Measurements from ENCODE around the gene ACE.

DNA sequence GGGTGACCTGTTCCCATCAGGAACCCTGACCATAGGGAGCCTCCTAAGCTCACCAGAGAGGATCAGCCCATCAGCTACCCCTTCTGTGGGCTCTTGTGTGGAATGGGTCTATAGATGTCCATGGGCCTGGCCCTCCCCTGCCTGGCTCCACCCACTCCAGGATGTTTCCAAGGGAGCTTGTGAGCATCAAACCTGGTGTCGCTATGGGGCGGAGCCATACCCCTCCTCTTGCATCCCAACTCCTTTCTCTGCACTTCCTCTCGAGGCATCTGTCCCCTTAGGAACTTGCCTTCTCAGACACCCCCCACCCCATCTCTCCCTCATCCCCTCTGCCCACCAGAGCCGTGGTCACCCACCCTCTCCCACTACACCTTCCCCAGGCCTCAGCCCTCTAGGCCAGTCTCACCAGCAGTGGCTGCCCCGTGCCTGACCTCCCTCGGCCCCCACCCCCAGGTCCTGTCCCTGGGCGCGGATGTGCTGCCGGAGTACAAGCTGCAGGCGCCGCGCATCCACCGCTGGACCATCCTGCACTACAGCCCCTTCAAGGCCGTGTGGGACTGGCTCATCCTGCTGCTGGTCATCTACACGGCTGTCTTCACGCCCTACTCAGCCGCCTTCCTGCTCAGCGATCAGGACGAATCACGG, 56.7 kb downstream of the ACE start:
- TF ChIP-seq, protein P1, sequence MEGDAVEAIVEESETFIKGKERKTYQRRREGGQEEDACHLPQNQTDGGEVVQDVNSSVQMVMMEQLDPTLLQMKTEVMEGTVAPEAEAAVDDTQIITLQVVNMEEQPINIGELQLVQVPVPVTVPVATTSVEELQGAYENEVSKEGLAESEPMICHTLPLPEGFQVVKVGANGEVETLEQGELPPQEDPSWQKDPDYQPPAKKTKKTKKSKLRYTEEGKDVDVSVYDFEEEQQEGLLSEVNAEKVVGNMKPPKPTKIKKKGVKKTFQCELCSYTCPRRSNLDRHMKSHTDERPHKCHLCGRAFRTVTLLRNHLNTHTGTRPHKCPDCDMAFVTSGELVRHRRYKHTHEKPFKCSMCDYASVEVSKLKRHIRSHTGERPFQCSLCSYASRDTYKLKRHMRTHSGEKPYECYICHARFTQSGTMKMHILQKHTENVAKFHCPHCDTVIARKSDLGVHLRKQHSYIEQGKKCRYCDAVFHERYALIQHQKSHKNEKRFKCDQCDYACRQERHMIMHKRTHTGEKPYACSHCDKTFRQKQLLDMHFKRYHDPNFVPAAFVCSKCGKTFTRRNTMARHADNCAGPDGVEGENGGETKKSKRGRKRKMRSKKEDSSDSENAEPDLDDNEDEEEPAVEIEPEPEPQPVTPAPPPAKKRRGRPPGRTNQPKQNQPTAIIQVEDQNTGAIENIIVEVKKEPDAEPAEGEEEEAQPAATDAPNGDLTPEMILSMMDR (IDR thresholded peaks at IDR 0.05) = no peak
- TF ChIP-seq POLR2A (IDR thresholded peaks at IDR 0.05) = no peak
